Mononuclear cell (primary cell): Measurements from ENCODE around the gene PRR29. TPM values are rescaled to one million over a fixed set of nuclear protein-coding genes. Genes with fewer than 3 reads are reported as not detected.
"Not testable (repeated sequence)": the region's sequence is repeated elsewhere in the genome, so short reads cannot be mapped to it uniquely, and the experiment has no call there.

Experiments
- H3K27me3 ChIP-seq: 2 replicates; pipeline ENCODE4 v1.6.0; 2011; ENCODE audit warnings: low read length, control low read depth; ENCODE audit not compliant: insufficient read depth
- H3K4me1 ChIP-seq: 2 replicates; pipeline ENCODE4 v1.5.1; 2011; ENCODE audit warnings: mild to moderate bottlenecking, low read length, control low read depth; ENCODE audit not compliant: insufficient read depth
- H3K4me3 ChIP-seq: 2 replicates; pipeline ENCODE4 v1.5.1; 2011; ENCODE audit warnings: mild to moderate bottlenecking, low read length, moderate library complexity
- H3K9me3 ChIP-seq: 2 replicates; pipeline ENCODE4 v1.5.1; 2011; ENCODE audit warnings: low read depth, mild to moderate bottlenecking, control low read depth, low read length
- total RNA-seq: library from RNA; depleted of rRNA; stranded (reverse); fragments of >200 nt; gene quantifications from one replicate; pipeline ENCODE4 v1.2.3, GENCODE V29; 2012

Gene PRR29
- total RNA-seq, 1 donor, result 0.21 TPM

DNA sequence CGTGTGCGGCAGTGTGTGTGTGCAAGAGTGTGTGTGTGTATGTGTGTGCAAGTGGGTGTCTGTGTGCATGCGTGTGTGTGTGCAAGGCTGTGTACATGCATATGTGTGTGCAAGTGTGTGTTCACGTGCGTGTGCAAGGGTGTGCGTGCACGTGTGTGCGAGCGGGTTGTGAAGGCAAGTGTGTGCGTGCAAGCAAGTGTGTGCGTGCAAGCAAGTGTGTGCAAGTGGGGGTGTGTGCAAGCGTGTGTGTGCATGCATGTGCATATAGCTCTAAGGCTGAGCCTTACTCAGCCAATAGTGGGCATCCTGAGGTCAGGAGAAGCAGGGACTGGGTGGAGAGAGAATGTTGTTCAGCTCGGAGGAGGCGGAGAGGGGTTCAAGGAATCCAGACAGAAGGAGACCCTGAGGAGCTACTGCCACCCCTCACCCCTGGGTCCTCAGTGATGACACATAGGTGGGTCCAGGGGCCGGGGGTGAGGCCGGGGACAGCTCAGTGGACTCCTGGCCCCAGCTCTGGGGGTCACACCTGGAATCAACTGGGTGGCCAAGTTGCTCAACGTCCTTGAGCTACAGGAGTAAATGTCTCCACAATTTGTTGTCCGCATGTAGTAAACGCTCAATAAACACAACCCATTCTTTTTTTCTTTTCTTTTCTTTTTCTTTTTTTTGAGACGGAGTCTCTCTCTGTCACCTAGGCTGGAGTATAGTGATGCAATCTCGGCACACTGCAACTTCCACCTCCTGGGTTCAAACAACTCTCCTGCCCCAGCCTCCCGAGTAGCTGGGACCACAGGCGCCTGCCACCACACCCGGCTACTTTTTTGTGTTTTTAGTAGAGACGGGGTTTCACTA lies 1.8 kb downstream of the PRR29 start:
- no peak overlapping the region for H3K4me3 ChIP-seq
- peaks cover 8% of the 10 kb centered on the region for H3K27me3 ChIP-seq
- H3K9me3 ChIP-seq, result no peaks in the 10 kb centered on the region
- H3K4me1 ChIP-seq, result peaks cover 44% of the 10 kb centered on the region

DNA sequence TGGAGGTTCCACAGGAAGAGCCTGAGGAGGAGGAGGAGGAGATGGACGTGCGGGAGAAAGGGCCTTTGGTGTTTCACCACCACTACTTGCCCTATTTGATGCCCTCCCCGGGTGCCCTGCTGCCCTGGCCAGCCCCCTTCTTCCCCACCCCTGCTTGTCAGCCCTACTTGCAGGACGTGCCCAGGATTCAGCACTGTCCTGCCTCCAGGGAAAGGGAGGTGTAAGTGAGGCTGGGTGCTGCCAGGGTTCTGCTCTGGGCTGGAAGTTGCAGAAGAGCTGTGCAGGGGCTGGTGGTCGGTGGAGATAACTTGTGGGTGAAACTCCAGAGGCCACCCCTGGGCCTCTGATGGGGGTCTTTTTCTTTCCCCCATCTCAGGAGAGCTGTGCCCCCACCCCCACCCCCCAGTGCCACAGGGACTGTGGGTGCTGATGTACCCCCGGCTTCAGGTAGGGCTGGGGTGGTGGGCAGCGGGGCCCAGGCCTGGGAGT lies 3.0 kb downstream of the PRR29 start:
- H3K4me1 ChIP-seq, result peaks cover 44% of the 10 kb centered on the region
- peaks cover 8% of the 10 kb centered on the region for H3K27me3 ChIP-seq
- H3K9me3 ChIP-seq, result no peaks in the 10 kb centered on the region
- no peak overlapping the region for H3K4me3 ChIP-seq

DNA sequence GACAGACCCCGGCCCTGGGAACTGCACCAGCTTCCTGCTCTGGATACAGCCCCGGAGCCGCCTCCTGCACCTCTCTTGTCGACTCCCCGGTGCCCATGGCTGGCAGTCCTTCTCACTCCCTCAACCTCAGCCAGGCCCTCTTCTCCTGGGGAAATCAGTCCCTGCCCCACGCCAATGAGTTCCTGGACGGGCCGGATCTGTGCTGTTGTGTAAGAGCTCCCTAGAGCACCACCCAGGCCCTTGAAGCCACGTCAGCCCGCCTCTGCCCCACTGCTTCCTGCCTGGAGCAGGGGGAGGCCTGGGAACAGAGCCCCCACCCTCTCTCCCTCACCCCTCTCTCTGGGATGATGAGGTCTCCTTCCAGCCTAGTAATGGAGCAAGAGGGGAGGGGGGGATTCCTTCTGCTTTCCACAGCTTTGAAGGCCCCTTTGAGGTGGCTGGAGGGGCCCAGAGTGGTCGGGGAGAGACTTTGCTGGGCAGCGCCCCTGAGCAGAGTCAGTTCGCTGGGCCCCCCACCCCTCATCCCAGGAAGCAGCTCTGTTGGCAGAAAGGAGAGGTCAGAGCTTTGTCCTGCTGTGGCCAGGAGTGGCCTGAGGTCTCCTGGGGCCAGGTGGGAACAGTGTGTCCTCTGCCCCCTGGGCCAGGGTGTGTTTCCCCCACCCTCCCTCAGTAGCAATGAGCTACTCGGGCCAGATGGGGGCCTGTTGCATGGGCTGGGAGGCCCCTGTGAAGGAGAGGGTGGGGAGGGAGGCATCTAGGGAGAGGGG lies 3.8 kb downstream of the PRR29 start:
- peaks cover 51% of the 10 kb centered on the region for H3K4me1 ChIP-seq
- peaks cover 8% of the 10 kb centered on the region for H3K27me3 ChIP-seq
- no peak overlapping the region for H3K4me3 ChIP-seq

DNA sequence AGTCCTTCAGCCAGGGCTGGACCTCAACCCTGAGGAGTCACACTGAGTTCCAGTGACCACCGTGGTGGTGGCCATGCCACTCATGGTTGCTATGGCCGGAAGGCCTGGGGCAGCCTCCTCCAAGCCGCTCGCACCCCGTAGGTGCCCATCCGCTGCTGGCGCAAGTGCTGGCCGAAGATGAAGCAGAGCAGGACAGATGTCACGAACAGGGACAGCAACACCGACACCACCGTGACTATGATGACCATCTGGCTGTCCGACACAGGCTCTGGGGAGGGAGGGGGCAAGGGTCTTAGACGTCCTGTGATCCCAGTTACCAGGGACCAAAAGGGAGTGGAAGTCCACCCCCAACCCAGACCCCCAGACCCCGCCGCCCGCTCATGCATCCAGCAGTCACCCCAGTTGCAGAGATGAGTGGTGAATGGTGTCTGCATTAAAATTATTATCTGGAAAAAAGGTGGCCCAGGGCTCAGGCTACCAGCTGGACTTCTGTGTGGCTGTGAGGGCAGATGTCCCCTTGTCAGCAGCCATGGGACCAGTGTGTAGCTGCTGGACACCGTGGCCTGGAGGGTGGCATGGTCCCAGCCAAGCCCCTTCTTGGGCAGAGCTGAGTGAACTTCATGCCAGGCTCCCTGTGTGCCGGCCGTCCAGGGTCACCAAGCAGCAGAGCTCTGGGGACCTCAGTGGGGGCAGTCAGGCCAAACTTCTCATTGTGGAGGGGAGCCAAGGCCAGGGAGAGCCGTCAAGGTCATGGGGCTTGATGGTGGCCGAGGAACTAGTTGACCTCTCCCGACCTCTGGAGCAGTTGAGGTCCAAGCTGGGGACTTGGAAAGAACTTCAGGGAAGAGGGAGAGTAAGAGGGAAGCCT lies 4.7 kb downstream of the PRR29 start:
- no peaks in the 10 kb centered on the region for H3K27me3 ChIP-seq
- H3K9me3 ChIP-seq, result no peaks in the 10 kb centered on the region
- H3K4me3 ChIP-seq, result no peak overlapping the region
- H3K4me1 ChIP-seq, result peaks cover 53% of the 10 kb centered on the region

More for the DNA sequence above, 3.8 kb downstream of the PRR29 start:
- no peaks in the 10 kb centered on the region for H3K9me3 ChIP-seq

- Histone ChIP-seq H3K27me3 (no peaks in the 10 kb centered on the region), H3K4me1 (peaks cover 53% of the 10 kb centered on the region), H3K9me3 (no peaks in the 10 kb centered on the region), H3K4me3 (no peak overlapping the region)
Measured at GRCh38 chr17:64003526-64004121, 5.5 kb downstream of the PRR29 start.

- Histone ChIP-seq H3K27me3 (no peaks in the 10 kb centered on the region), H3K4me3 (no peak overlapping the region), H3K9me3 (no peaks in the 10 kb centered on the region), H3K4me1 (peaks cover 53% of the 10 kb centered on the region)
Measured at GRCh38 chr17:64004218-64004770, 6.1 kb downstream of the PRR29 start.

- Histone ChIP-seq H3K4me1 (peaks cover 56% of the 10 kb centered on the region), H3K27me3 (no peaks in the 10 kb centered on the region), H3K4me3 (no peak overlapping the region)
Measured at GRCh38 chr17:64004903-64005733, 7.0 kb downstream of the PRR29 start.

GRCh38 chr17:64005734-64006167 lies 7.6 kb downstream of the PRR29 start:
- Histone ChIP-seq H3K27me3 (no peaks in the 10 kb centered on the region), H3K9me3 (no peaks in the 10 kb centered on the region), H3K4me3 (no peak overlapping the region), H3K4me1 (peaks cover 57% of the 10 kb centered on the region)

More at GRCh38 chr17:64004903-64005733, 7.0 kb downstream of the PRR29 start:
- H3K9me3 ChIP-seq, result no peaks in the 10 kb centered on the region

GRCh38 chr17:64006361-64007088 lies 8.4 kb downstream of the PRR29 start:
- Histone ChIP-seq H3K4me1 (peaks cover 50% of the 10 kb centered on the region), H3K4me3 (no peak overlapping the region), H3K9me3 (no peaks in the 10 kb centered on the region), H3K27me3 (no peaks in the 10 kb centered on the region)

DNA sequence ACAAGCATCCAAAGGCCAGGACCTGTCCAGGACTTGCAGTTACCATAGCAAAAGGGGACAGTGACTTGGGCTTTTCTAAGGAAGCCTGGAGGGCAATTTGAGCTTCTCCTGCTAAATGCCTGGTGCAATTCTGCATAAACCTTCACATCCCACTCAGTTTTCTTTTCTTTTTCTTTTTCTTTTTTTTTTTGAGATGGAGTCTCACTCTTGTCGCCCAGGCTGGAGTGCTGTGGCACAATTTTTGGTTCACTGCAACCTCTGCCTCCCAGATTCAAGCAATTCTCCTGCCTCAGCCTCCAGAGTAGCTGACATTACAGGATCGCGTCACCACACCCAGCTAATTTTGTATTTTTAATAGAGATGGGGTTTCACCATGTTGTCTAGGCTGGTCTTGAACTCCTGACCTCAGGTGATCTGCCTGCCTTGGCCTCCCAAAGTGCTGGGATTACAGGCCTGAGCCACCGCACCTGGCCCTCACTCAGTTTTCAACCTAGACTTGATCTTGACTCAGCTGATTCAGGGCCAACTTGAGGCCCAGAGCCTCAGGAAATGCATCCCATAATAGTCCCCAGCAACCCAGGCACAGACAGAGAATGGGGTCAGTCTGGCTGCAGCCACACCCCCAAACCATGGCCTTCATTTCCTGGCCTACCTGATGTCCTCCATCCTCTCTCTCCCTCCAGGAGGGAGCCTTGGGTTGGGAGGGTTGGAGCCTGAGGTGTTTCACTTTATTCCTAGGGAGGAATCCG lies 9.1 kb downstream of the PRR29 start:
- peaks cover 43% of the 10 kb centered on the region for H3K4me1 ChIP-seq
- H3K4me3 ChIP-seq, H3K27me3 ChIP-seq, H3K9me3 ChIP-seq: not testable (repeated sequence)

DNA sequence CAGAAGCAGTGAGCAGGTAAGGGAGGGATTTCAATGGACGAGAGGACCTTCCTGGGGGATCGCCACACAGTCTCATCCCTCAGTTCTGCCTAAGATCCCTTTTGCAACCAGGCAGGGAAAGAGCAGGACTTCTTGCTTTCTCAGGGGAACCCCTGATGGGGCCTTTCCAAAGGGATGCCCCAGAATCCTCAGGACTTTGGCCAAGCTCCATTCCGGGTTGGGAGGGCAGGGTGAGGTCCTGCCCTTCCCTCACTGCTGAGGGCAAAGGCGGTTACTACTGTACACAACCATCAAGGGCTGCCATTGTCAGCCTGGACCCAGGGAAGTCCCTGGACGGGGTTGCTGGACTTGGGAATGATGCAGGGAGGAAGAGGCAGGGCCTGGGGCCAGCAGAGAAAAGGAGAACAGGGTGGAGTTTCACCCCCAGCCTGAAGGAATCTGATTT lies 9.7 kb downstream of the PRR29 start:
- Histone ChIP-seq H3K27me3 (no peaks in the 10 kb centered on the region), H3K9me3 (no peaks in the 10 kb centered on the region), H3K4me1 (peaks cover 42% of the 10 kb centered on the region), H3K4me3 (no peak overlapping the region)

DNA sequence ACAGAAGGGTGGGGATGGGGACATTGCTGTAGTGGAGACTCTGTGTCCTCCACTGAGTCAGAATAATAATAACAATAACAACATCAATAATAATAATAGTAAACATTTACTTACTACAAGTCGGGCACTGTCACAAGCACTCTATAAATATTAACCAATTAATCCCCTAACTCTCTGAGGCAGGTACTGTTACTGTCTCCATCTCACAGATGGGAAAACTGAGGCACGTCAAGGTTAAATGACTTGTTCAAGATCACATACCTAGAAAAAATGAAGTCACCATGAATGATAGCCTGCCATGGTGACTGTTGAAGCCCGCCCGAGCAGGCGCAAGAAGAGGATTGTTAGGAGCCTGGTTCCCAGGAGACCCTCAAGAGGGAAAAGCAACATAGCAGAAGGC lies 10.2 kb downstream of the PRR29 start:
- Histone ChIP-seq H3K4me1 (peaks cover 47% of the 10 kb centered on the region), H3K27me3 (no peaks in the 10 kb centered on the region), H3K4me3 (no peak overlapping the region), H3K9me3 (no peaks in the 10 kb centered on the region)
